HPDE6-E6E7 (cell line): ENCODE results near the gene ZNF674.

Experiments used
- DNase-seq: peaks from one replicate; pipeline ENCODE4 v3.0.0; 2011; ENCODE audit warnings: missing footprints; ENCODE audit errors: extremely low spot score

The ZNF674 gene

DNA sequence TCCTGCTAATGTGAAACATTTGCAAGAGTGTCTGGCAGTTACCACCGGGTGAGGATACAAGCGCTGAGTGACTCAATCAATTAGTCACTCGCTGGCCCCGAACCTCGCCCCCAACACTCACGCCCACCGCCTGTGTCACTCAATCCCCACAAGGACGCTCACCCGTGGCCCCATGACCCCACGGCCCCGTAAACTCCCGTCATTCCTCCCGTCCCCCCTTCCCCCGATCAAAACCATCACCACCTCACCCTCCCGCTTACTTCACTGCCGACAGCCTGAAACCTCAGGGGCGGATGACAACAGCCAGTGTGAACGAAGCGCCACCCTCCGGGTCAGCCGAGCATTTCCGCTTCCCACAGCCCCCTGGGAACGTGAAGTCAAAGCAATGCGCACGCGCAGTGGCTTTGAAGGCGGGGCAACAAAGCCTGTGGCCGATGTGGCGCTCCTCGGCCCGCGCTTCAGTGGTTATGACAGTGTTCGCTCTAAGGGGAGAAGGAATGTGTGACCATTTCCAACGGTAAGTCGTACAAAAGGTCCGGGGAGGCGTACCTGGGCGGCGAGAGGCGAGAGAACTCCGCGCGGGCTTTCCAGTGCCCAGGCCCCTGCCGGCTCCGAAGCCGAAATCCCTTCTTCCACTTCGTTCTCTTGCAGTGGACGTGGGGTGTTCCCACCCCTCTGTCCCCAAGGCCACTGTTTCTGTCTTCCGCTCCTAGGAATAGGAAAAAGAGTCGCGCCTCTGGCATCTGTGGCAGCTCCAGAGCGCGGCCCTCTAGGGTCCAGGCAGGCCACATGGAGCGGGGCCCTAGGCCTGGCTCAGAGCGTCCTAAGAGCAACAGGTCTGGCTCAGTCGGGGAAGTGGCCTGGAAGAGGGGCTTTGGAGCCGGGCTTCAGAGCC, at the start of gene ZNF674:
ZNF674 (minus strand) TSS at position 311 of the 895 bp plus-strand sequence. CDS start 3,334 bp downstream, outside the sequence.
- peak; percentile 74 for DNase-seq

DNA sequence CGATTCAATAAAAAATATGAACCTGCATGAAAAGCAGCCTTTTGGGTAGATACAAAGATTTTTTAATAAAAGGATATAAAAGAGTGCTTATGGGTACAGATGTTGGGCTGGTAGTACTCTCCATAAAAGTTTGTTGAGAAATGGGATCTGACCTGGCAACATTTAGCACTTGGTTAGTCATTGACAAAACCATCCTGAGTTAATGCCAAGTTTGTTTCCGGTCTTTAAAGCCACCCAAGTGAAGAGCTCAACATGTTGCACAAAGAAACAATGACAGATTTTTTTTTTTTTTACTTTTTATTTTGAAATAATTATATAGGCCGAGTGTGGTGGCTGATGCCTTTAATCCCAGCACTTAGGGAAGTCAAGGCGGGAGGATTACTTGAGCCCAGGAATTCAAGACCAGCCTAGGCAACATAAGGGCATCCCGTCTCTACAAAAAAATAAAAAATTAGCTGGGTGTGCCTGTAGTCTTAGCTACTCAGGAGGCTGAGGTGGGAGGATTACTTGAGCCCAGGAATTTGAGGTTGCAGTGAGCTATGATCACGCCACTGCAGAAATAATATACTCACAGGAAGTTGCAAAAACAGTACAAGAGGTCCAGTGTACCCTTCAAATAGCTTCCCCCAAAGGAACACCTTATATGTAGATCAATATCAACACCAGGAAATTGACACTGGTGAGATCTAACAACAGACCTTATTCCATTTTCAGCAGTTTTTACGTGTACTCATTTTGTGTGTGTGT, 44.9 kb upstream of the ZNF674 start:
- DNase-seq, result no peak

DNA sequence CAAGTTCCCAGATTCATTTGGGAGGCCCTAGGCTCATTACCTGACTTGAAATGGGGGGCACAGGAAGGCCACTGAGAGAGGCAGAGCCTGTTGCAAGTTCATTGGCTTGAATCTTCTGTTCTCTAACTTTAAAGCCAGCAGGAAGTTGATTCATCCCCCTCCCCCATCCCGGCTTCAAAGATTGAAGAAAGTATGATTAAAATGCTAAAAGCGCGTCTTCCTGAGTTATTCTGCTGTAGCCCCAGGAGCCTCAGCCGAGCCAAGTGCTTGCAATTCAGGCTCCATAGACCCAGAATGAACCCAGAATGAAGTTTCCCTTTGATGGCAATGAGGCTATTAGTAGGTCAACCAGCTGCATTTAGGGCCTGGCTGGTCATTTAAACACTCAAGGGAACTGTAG, 43.0 kb upstream of the ZNF674 start:
- no peak for DNase-seq

DNA sequence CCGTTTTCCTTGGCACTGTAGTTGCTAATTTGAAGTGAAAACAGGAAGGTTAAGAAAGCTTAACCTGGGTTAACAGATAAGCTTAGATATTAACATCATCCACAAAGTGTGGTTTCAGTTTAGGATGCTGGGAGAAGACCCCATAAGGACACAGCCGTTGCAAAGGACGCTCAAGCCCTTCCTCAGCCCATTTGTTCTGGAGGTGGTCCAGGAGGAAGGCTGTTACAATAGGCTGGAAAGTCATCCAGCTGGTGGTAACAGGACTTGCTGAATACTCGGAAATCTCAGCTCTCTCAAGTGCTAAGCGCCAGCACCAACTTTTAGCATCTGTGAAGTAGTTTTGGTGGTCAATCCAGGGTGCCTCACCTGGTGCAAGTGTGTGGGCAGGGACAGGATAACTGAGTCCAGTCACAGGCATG, 42.5 kb upstream of the ZNF674 start:
- DNase-seq, result no peak

DNA sequence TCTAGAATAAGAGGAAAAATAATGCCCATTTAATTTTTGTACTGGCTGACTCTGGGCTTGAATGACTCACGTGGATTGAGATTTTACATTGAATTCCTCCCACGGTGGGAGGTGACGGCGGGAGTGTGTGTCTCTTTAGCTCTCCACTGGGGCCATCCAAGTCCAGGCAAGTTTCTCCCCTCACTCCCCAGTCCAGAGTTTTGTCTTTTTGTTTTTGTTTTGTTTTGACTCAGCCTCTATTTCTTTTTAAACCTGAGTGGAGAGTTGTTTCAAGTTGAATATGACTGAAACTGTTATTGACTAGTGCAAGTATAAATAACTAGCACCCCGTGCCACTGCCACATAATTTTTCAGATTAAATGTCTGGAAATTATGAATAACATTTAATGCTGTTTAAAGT, 41.9 kb upstream of the ZNF674 start:
- no peak for DNase-seq

DNA sequence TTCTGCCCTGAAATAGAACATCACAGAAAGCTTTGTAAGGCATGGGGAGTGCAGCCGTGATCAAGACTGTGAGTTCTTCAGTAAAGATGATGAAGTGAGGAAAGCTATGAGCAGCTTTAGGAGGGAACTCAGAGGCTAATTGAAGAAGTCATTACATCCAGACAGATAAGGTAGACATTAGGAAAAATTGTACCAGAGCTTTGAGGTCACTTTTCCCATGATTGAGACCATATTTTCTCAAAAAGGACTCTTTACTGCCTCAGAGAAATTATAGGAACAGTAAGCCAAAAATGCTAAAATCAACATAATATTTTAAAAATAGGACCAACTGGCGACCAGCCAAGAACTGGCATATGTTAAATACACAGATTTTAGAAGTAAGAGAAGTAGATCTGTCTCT, 39.5 kb upstream of the ZNF674 start:
- no peak for DNase-seq

DNA sequence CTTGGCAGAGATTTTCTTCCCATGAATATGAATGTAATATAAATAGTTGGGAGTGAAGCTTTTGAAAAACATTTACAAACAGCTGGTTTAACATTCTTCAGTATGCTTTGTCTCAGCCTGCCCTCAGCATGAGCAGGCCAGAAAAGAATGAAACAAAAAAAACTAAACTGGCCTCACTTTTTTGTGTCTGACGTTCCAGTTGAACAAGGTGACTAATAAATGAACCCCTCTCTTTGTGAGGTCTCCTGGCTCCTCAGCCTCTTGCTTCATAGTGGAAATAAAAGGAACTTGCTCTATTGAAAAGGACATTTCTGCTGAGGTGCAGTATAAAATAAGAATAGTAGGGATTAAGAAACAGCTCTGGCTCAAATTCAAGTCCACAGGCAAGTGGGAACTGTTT, 37.7 kb upstream of the ZNF674 start:
- DNase-seq, result no peak

DNA sequence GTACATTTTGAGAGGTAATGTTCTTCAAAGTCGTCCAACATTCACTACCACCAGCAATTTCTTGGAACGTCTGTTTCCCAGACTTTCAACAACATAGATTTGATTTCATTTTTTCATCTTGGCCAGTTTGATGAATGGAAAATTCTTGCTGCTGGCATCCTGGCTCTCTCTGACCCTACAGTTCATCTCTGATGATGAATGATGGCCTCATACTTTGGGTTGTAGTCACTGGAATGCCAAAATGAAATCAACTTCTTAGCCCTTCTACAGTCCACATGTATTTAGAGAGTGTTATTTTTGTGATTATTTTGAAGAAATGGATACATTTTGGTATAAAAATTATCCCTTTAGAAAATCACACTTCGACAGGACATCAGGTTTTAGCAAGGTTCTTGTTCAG, 37.1 kb upstream of the ZNF674 start:
- no peak for DNase-seq

DNA sequence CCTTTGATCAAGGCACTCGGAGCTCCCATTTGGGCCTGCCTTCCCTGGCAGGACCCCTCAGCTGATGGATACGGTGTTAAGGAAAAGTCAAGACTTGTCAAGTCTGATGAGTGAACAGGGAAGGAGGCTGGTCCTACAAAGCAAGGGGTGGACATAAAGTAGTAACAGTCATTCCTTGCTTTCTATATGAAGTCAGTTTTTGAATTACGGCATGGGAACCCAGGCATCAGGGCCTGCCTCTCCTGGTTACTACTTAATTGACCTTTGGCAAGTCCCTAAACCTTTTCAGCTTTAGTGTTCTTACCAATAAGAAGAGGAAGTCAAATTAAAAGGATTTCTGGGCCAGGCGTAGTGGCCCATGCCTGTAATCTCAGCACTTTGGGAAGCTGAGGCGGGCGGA, 35.4 kb upstream of the ZNF674 start:
- no peak for DNase-seq

DNA sequence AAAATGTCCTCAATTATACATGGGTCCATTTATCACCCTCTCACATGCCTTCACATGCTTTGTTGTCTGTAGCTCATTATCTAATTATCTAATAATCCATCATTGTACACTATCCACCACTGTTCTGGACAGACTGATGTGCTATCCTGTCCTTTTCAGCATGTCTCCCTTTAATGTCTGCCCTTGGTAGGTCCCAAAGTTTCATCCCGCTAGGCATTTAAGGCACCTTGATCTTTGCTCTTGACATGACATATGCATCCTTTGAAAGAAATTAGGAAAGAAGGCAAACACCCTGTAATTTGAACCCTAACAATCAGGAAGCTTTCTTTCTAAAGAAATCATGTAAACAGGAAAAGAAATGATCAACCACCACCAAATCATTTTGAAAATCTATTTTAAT, 34.0 kb upstream of the ZNF674 start:
- DNase-seq, result no peak

DNA sequence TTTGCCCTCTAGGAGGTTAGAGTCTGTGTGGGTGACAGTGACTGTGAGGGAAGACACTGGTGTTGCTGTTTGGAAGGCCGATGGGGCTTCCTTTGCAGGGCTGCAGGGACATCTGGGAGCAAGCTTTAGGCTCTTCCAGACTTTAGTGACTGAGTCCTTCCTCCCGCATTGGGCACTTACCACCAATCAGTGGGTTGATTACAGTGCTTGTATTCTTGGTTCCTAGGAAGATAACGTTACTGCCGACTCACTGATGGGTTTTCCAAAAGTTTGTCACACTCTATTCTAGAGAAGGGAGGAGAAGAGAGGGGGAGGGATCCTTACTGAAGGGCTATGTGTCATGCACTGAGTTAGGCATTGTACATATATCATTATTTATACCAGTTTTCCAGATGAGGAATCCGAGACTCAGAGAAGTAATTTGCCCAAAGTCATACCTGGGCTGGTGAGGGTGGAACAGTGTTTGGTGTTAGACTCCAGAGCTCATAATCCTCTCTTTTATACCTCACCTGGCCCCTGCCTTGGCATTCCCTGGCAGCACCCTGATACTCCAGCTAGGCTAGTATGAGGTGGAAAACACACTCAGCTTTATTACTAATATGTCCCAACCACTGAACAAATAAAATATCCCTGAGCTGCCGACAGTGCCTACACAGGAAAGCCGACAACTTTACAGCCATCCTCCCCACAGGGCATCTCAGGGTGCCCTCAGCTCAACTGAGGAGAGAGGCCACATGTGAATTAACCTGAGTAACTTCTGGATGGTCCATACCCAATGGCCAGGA, 32.2 kb upstream of the ZNF674 start:
- DNase-seq, result no peak

DNA sequence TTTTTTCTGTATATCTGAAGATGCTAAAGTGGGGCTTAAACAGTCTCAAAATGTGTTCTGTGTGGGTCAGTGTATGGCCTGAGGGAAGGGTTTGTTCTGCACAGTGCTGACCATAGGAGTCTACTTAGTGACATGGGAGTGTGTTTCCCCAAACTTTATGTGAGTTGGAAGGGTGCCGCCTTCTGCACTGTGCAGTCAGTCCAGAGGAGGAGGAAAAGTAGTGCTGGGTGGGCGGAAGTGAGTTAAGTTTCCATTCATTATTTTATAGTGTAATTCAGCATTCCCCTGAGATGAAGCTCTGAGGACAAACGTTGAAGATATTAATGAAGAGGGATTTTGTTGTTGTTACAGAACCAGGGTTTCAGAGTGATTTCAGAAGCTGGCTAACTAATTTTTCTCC, 31.2 kb upstream of the ZNF674 start:
- DNase-seq, result no peak

DNA sequence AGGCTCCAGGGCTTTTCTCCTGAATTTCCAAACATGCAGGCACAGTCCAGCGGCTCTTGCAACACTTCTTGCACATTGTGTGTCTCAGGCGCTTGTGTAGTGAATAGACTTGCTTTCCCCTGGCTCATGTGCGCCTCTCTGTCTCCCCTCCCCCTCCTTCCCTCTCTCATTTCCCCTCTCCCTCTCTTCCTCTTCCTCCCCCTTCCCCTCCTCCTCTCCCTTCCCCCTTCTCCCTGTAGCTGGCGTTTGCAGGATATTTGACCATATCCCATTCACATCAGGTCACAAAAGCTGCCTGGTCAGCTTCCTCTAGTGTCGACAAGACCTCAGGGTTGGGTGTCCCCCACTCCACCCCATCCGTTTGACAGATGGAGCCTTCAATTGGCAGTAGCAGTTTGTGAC, 30.8 kb upstream of the ZNF674 start:
- DNase-seq, result no peak

DNA sequence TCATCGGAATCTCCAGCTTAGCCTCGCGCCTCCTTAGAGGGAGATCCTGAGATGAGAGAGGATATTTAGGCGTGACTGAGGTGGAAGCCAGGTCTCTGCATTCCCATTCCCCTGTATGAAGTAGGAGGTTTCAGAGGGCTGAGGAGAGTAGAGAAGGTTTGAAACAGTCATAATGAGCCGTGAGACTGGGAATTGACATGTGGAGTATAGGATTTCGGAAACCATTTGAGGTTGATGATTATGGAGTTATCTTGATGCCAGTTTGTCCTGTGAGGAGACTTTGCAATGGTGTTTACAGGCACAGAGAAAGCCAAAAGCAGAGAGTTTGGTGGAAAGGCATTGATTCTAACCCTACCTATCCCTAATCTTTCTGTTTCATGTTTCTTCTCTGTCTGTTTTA, 30.4 kb upstream of the ZNF674 start:
- DNase-seq, result no peak

DNA sequence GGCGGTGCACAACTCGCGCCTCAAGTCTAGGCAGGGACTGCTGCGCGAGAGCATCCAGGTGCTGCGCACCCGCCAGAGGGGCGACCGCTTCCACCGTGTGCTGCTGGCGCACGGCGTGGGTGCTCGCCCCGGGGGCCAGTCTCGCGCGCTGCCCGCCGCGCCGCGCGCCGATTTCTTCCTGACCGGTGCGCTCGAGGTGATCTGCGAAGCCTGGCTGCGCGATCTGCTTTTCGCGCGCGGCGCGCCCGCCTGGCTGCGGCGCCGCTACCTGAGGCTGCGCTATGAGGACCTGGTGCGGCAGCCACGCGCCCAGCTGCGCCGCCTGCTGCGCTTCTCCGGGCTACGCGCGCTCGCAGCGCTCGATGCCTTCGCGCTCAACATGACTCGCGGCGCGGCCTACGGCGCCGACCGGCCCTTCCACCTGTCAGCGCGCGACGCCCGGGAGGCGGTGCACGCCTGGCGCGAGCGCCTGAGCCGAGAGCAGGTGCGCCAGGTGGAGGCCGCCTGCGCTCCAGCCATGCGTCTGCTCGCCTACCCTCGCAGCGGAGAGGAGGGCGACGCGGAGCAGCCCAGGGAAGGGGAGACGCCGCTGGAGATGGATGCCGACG, 29.7 kb upstream of the ZNF674 start:
- DNase-seq, result no peak

DNA sequence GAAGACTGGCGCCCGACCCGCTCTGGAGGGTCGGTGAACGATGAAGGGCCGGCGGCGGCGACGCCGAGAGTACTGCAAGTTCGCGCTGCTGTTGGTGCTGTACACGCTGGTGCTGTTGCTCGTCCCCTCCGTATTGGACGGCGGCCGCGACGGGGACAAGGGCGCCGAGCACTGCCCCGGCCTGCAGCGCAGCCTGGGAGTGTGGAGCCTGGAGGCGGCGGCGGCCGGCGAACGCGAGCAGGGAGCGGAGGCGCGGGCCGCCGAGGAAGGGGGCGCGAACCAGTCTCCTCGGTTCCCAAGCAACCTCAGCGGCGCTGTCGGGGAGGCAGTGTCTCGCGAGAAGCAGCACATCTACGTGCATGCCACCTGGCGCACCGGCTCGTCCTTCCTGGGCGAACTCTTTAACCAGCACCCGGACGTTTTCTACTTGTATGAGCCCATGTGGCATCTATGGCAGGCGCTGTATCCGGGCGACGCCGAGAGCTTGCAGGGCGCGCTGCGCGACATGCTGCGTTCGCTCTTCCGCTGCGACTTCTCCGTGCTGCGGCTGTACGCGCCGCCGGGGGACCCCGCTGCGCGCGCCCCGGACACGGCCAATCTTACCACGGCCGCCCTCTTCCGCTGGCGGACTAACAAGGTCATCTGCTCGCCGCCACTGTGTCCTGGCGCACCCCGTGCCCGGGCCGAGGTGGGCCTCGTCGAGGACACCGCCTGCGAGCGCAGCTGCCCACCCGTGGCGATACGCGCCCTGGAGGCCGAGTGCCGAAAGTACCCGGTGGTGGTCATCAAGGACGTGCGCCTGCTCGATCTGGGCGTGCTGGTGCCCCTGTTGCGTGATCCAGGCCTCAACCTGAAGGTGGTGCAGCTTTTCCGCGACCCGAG, 28.9 kb upstream of the ZNF674 start:
- no peak for DNase-seq

DNA sequence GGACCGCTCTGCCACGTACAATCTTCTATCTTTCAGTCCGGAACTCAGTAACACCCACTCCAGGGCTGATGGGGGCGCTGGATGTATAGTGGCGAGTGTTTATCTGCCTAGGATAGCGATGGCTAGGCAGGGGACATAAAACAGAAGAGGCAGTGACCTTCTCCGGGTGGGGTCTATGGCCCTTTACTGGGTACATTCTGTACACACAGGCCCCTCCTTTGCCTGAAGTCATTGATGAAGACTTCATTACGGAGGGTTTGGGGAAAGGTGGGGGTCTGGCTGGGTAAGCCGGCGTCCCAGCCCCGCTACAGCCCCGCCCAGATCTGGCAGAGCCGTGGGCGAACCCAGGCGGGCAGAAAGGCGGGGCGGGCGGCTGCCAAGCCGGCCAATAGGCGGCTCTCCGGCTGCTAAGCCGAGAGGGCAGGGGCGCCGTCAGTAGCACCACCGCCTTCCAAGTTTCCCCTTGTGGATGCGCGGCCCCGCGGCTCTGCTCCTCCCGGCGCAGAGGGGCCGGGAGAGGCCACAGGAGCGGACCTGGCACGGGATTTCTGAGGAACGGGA, 28.2 kb upstream of the ZNF674 start, which contains the start of gene CHST7:
CHST7 (plus strand) TSS at position 435 of the 561 bp plus-strand sequence. CDS start 167 bp downstream, outside the sequence.
- no peak for DNase-seq

DNA sequence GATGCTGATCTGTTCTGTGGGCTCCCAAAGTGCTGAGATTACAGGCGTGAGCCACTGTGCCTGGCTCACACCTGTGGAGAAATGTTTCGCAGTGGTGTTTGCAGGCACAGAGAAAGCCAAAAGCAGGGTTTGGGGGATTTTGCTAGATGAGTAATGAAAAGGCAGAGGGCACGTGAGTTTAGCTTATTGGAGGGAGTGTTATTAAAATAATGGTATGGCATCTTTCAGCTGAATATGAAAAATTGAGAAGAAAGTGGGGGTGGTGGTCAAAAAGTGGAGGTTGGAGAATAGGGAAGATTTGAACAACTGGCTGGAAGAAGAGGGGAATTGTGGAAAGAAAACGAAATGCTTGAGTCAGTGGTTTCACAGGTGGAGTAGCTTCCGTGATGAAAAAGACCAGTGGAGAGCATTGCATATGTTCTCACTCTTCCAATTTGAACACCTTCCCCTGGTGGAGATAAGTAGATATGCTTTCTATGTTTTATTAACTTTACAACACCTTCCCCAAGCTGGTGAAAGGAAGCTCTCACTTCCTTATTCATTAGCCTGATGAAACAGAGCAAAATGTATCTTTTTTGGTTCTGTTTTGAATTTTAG, 27.2 kb upstream of the ZNF674 start:
- DNase-seq, result no peak

DNA sequence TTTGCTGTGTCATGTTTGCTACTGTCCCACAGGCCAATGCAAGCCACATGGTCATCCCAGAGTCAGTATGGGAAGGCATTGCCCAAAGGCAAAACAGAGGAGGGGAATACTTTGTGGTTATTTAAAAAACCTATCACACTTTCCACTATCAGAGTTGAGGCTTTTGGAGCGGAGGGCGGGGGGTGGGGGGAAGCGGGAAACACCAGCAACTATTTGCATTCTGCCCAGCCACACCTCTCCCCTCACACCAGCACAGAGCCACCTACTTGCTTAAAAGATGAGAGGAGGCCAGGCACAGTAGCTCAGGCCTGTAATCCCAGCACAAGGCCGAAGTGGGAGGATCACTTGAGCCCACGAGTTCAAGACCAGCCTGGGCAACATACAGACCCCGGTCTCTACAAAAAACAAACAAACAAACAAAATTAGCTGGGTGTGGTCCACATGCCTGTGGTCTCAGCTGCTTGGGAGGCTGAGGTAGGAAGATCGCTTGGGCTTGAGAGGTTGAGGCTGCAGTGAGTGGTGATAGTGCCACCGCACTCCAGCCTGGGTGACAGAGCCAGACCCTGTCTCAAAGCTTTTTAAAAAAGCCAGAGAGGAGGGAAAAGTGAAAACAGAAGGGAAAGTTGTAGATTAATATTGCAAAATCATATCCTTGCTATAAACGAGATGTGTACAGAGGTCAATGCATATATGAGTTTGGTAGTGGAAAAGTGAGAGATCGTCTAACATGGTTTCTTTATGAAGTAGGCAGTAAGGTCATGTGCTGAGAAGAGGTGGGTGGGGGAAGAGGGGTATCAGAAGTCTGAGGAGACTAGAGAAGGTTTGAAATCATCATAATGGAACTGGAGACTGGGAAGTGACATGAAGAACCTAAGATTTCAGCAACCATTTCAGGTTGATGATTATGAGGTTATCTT, 26.5 kb upstream of the ZNF674 start:
- DNase-seq, result no peak
